ENCODE measurements around the gene C10orf67. TPM values are rescaled to one million over a fixed set of nuclear protein-coding genes. Genes with fewer than 3 reads are reported as not detected.

The C10orf67 gene
- polyA plus RNA-seq, 1 donor from 2014 or later = 0.48 TPM

DNA sequence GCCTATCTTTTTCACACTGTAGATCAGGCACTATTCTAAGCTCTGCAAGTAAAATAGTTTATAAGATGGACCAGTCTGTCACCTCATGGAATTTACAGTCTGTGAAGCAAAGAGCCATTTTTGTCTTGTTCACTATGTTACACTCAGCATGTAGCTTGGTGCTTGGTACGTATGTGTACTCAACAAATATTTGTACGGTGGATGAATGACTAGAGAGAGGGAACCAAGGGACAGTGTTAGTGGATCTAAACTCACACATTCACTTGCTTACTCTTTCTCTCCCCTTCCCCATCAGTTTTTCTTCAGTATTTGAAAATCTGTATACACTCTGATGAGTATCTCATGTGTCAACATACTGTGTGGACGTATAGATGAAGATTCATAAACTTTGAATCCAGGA is 106.6 kb downstream of the C10orf67 start:
- no peaks in the 10 kb centered on the region for H3K9me3 ChIP-seq (ENCODE audit: low read length)
- no peaks in the 10 kb centered on the region for H3K9me2 ChIP-seq (ENCODE audit: insufficient read depth, low read length)

DNA sequence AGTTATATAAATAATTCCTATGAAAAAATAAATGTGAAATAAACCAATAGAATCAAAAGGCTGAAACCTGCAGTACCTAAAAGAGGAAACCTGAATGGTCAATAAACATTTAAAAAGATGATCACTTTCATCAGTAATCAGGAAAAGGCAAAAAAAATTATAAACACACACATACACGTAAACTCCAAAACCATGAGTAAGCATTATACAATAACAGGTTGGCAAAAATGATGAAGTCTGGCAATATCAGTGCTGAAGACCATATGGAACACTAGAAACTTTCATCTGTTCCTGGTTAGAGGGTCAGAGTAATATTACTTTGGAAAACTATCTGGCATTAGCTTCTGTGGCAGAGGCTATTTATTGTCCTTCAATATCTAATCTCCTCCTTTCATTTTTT is 114.0 kb downstream of the C10orf67 start:
- Histone ChIP-seq H3K36me3 (ENCODE audit: insufficient read depth, low read length) (no peaks in the 10 kb centered on the region), H4K20me1 (ENCODE audit: insufficient read depth) (no peaks in the 10 kb centered on the region), H2AFZ (ENCODE audit: low read depth, low read length) (no peak overlapping the region), H3K9me2 (ENCODE audit: insufficient read depth, low read length) (no peaks in the 10 kb centered on the region), H3K4me3 (ENCODE audit: low read length) (no peak overlapping the region), H3K4me2 (ENCODE audit: low read length) (no peak overlapping the region), H3K27ac (ENCODE audit: low read length) (no peak overlapping the region), H3K9me3 (ENCODE audit: low read length) (no peaks in the 10 kb centered on the region), H3K27me3 (ENCODE audit: insufficient read depth, low read depth, low read length) (no peaks in the 10 kb centered on the region), H3K9ac (ENCODE audit: low read length) (no peak overlapping the region), H3F3A (ENCODE audit: insufficient read depth, low read length, poor library complexity, severe bottlenecking) (no peaks in the 10 kb centered on the region), H3K79me2 (replicated peaks; ENCODE audit: insufficient read depth, low read length) (no peaks in the 10 kb centered on the region)
- TF ChIP-seq EP300 (conservative IDR thresholded peaks at IDR 0.05; ENCODE audit: poor library complexity, severe bottlenecking) (no peak), SMC3 (conservative IDR thresholded peaks at IDR 0.05; ENCODE audit: poor library complexity) (no peak), POLR2AphosphoS5 (IDR thresholded peaks at IDR 0.05) (no peak), REST (IDR thresholded peaks at IDR 0.05; ENCODE audit: borderline replicate concordance) (no peak), EZH2 (IDR thresholded peaks at IDR 0.05; ENCODE audit: borderline replicate concordance, insufficient read depth, low read length, poor library complexity, severe bottlenecking) (no peak), MXI1 (conservative IDR thresholded peaks at IDR 0.05; ENCODE audit: poor library complexity, severe bottlenecking) (no peak)

More for the DNA sequence above, 106.6 kb downstream of the C10orf67 start:
- Histone ChIP-seq H4K20me1 (ENCODE audit: insufficient read depth) (no peaks in the 10 kb centered on the region), H3K4me2 (ENCODE audit: low read length) (no peak overlapping the region), H3K4me3 (ENCODE audit: low read length) (no peak overlapping the region), H3K27ac (ENCODE audit: low read length) (no peak overlapping the region), H2AFZ (ENCODE audit: low read depth, low read length) (no peak overlapping the region), H3K79me2 (replicated peaks; ENCODE audit: insufficient read depth, low read length) (no peaks in the 10 kb centered on the region), H3K27me3 (ENCODE audit: insufficient read depth, low read depth, low read length) (no peaks in the 10 kb centered on the region), H3K36me3 (ENCODE audit: insufficient read depth, low read length) (no peaks in the 10 kb centered on the region), H3F3A (ENCODE audit: insufficient read depth, low read length, poor library complexity, severe bottlenecking) (no peaks in the 10 kb centered on the region), H3K9ac (ENCODE audit: low read length) (no peak overlapping the region)
- TF ChIP-seq EZH2 (IDR thresholded peaks at IDR 0.05; ENCODE audit: borderline replicate concordance, insufficient read depth, low read length, poor library complexity, severe bottlenecking) = no peak
- no peak for TF ChIP-seq CTCF (IDR thresholded peaks at IDR 0.05; ENCODE audit: poor library complexity, severe bottlenecking)
- no peak for TF ChIP-seq SMC3 (conservative IDR thresholded peaks at IDR 0.05; ENCODE audit: poor library complexity)
- no peak for TF ChIP-seq REST (IDR thresholded peaks at IDR 0.05; ENCODE audit: borderline replicate concordance)
- no peak for TF ChIP-seq MXI1 (conservative IDR thresholded peaks at IDR 0.05; ENCODE audit: poor library complexity, severe bottlenecking)
- no peak for TF ChIP-seq POLR2AphosphoS5 (IDR thresholded peaks at IDR 0.05)
- no peak for TF ChIP-seq RAD21 (conservative IDR thresholded peaks at IDR 0.05)
- TF ChIP-seq EP300 (conservative IDR thresholded peaks at IDR 0.05; ENCODE audit: poor library complexity, severe bottlenecking) = no peak
- TF ChIP-seq TAF1 (IDR thresholded peaks at IDR 0.05; ENCODE audit: low read depth) = no peak
